Left renal cortex interstitium (tissue), 4 donors: ENCODE data around the gene SUPT5H. TPM values are rescaled to one million over a fixed set of nuclear protein-coding genes. Genes with fewer than 3 reads are reported as not detected.
A peak's percentile ranks its signal among the peaks of the same experiment; 100 is the strongest.

Experiments
- DNase-seq, 4 donors: peaks; one replicate each; pipeline ENCODE4 v3.0.0-alpha.2; 2013; ENCODE audit warnings: low read depth in 4 of 4, low spot score in 2 of 4, missing footprints in 1 of 4
- polyA plus RNA-seq, 4 donors: library from polyadenylated mRNA; unstranded; fragments of 120-200 nt; gene quantifications; one replicate each; pipeline ENCODE4 v1.2.1, GENCODE V29; 2013; ENCODE audit not compliant: insufficient read length in 4 of 4

The SUPT5H gene
- polyA plus RNA-seq, 4 donors = 107 to 161 (median 145) TPM

GRCh38 chr19:39423258-39424086 lies 21.9 kb upstream of the SUPT5H start:
- no peak for DNase-seq

- no peak for DNase-seq
These were observed 20.4 kb upstream of the SUPT5H start for GRCh38 chr19:39424934-39425333.

DNA sequence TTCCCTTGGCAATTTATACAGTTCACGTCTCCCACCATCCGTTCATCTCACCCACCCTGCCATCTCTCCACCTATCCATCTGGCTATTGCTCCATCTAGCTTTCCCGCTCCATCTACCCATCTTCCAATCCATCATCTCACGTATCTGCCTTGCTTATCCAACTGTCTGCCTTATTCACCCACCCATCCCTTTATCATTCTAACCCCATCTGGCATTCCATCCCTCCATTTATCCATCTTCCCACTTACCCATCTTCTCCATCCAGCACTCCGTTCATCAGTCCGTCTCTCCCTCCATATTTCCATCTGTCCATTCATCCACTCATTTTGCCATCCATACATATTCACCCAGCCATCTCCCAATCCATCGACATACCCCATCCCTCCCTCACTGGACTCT lies 19.6 kb upstream of the SUPT5H start:
- DNase-seq = no peak

GRCh38 chr19:39426170-39426569 lies 19.2 kb upstream of the SUPT5H start:
- DNase-seq = no peak

DNA sequence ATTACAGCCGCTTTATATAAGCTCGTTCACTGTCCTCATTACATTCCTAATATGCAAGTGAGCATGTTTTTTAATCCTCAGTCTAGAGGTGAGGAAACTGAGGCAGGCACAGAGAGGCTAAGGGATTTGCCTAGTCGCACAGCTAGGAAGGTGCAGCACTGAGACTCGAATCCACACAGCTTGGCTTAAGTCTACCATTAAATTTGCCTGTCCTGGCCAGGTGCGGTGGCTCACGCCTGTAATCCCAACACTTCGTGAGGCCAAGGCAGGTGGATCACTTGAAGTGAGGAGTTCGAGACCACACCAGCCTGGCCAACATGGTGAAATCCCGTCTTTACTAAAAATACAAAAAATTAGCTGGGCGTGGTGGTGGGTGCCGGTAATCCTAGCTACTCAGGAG lies 17.7 kb upstream of the SUPT5H start:
- DNase-seq = no peak

- DNase-seq = peak in 2 of 4 donors; percentile 74 to 87
These were observed 16.9 kb upstream of the SUPT5H start for GRCh38 chr19:39428283-39429112.

GRCh38 chr19:39430675-39431593 lies 14.4 kb upstream of the SUPT5H start:
- DNase-seq = no peak

- no peak for DNase-seq
These were observed 12.7 kb upstream of the SUPT5H start for GRCh38 chr19:39432677-39433025.

DNA sequence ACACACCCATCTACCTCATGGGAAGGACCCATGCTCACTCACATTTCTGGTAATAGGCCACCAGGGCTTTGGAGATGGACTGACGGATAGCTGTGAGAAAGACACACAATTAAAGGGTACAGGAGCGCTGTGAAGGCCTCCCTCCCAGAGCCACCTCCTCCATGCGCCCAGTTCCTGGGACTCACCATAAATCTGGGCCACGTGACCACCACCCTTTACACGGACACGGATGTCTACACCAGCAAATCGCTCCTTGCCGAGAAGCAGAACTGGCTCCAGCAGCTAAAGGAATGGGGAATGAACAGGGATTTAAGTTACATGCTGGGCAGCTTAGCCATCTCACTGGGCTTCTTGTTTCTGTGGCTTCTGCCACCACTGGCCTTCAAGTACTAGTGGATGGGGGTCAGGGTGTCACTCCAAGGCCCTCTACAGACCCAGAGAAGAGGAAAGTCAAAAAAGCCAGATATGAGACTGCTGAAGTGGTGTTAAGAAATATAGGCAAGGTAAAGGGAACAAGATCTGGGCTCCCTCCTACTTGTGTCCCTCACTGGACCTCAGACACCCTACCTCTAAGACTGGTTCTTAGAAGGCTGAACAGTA lies 11.8 kb upstream of the SUPT5H start:
- no peak for DNase-seq

- no peak for DNase-seq
These were observed 11.0 kb upstream of the SUPT5H start for GRCh38 chr19:39434123-39435076.

- peak; percentile 74 to 94 (median 90) for DNase-seq
These were observed 9.7 kb upstream of the SUPT5H start, which contains the start of gene RPS16 for GRCh38 chr19:39435499-39436349. Gene RPS16 (minus strand): TSS chr19:39435949. CDS start chr19:39435895, 54 bp downstream.

DNA sequence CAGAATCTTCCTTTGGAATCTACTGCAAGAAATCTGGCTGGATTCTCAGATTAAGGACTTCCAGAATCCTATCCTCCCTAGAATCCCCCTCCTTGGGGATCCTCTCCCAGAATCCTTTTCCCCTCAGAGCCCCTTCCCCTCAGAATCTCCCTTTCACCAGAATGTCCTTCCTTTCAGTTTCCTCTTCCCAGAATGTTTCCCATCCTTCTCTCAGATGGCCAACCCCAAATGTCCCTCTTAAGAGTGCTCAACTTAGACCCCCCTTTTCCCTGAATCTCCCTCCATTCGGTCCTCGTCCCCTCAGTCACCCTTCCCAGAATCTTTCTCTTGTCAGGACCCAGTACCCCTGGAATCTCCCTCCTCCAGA lies 9.0 kb upstream of the SUPT5H start:
- DNase-seq = peak in 1 of 4 donors; percentile 24

DNA sequence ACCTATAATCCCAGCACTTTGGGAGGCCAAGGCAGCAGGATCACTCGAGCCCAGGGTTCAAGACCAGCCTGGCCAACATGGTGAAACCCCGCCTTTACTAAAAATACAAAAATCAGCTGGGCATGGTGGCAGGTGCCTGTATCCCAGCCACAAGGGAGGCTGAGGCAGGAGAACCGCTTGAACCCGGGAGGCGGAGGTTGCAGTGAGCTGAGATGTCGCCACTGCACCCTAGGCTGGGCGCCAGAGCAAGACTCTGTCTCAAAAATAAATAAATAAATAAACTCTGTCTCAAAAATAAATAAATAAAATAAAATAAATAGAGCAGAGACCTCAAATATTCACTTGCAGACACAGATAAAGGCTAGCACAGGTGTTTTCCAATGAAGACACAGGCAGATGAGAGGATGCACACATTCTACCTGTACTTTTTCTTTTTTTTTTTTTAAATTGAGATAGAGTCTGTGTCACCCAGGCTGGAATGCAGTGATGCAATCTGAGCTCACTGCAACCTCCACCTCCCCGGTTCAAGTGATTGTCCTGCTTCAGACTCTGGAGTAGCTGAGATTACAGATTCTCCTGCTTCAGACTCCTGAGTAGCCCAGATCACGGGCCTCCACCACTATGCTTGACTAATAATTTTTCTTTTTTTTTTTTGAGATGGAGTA lies 7.0 kb upstream of the SUPT5H start:
- no peak for DNase-seq

GRCh38 chr19:39444598-39445195 lies 685 bp upstream of the SUPT5H start:
- peak in 1 of 4 donors; percentile 18 for DNase-seq

- DNase-seq = no peak
These were observed 1.1 kb downstream of the SUPT5H start for GRCh38 chr19:39446365-39447084.

- no peak for DNase-seq
These were observed 2.9 kb downstream of the SUPT5H start for GRCh38 chr19:39448271-39448670.
